Choroid plexus epithelial cell (primary cell): ENCODE results near the gene MSRB2.

Experiments
- DNase-seq: peaks from one replicate; pipeline ENCODE4 v3.0.0-alpha.2; 2010; ENCODE audit warnings: low read depth
- H3K4me3 ChIP-seq: 2 replicates; pipeline ENCODE4 v1.5.1; 2011; ENCODE audit warnings: low read depth, mild to moderate bottlenecking, control low read depth, low read length, moderate library complexity
- CTCF ChIP-seq: conservative IDR thresholded peaks from 2 replicates; pipeline ENCODE4 v1.5.1; 2011; ENCODE audit warnings: low read depth, mild to moderate bottlenecking, control low read depth, inconsistent platforms, low read length, moderate library complexity

MSRB2 gene

GRCh38 chr10:23099816-23100215 lies 4.4 kb downstream of the MSRB2 start:
- H3K4me3 ChIP-seq = no peak overlapping the region
- DNase-seq = peak; percentile 4
- no peak for TF ChIP-seq CTCF

- no peak for DNase-seq
- no peak overlapping the region for H3K4me3 ChIP-seq
- TF ChIP-seq CTCF = no peak
Observed at GRCh38 chr10:23100331-23101030, 5.1 kb downstream of the MSRB2 start.

- DNase-seq = no peak
- H3K4me3 ChIP-seq = no peak overlapping the region
- no peak for TF ChIP-seq CTCF
Observed at GRCh38 chr10:23106331-23107072, 11.1 kb downstream of the MSRB2 start.

GRCh38 chr10:23110722-23111516 lies 15.5 kb downstream of the MSRB2 start:
- no peak for TF ChIP-seq CTCF
- H3K4me3 ChIP-seq = no peak overlapping the region
- no peak for DNase-seq

GRCh38 chr10:23111517-23112286 lies 16.3 kb downstream of the MSRB2 start:
- no peak for DNase-seq
- no peak for TF ChIP-seq CTCF
- no peak overlapping the region for H3K4me3 ChIP-seq

GRCh38 chr10:23114228-23114850 lies 19.0 kb downstream of the MSRB2 start:
- no peak for TF ChIP-seq CTCF
- H3K4me3 ChIP-seq = no peak overlapping the region
- DNase-seq = peak; percentile 4
